Lung (tissue), 12 donors: Measurements from ENCODE around the gene CTRB1. TPM values are rescaled to one million over a fixed set of nuclear protein-coding genes. Genes with fewer than 3 reads are reported as not detected.

Experiments
- ATAC-seq: fragments of 200-7000 bp; cut with Tn5 transposase; one replicate; pipeline ENCODE4 v1.9.1; 2020; ENCODE audit warnings: moderate number of reproducible peaks; ENCODE audit not compliant: insufficient read depth, low FRiP score
- DNase-seq, 3 donors: peaks; one replicate each; pipeline ENCODE4 v3.0.0-alpha.2; 2013 to 2017
- H3K27ac ChIP-seq, 2 donors: one replicate each; pipeline ENCODE4 v1.5.1; 2013; ENCODE audit warnings: mild to moderate bottlenecking in 2 of 2, moderate library complexity in 2 of 2, control low read depth in 1 of 2, inconsistent platforms in 1 of 2, low read depth in 1 of 2, low read length in 1 of 2
- H3K27me3 ChIP-seq, 3 donors: one replicate each; pipeline ENCODE4 v1.5.1; 2013; ENCODE audit warnings: low read length in 2 of 3; ENCODE audit not compliant: control insufficient read depth in 3 of 3, insufficient read depth in 3 of 3
- H3K36me3 ChIP-seq, 4 donors: one replicate each; pipeline ENCODE4 v1.5.1; 2013; ENCODE audit warnings: low read length in 4 of 4, mild to moderate bottlenecking in 1 of 4, moderate library complexity in 1 of 4; ENCODE audit not compliant: control insufficient read depth in 4 of 4, insufficient read depth in 4 of 4
- H3K4me1 ChIP-seq, 5 donors: one replicate each; pipeline ENCODE4 v1.5.1; 2013; ENCODE audit warnings: low read length in 5 of 5, mild to moderate bottlenecking in 2 of 5, moderate library complexity in 1 of 5; ENCODE audit not compliant: control insufficient read depth in 5 of 5, insufficient read depth in 5 of 5
- H3K4me3 ChIP-seq: one replicate; pipeline ENCODE4 v1.5.1; 2013; ENCODE audit warnings: mild to moderate bottlenecking, control low read depth, moderate library complexity
- H3K9ac ChIP-seq, 2 donors: one replicate each; pipeline ENCODE4 v1.5.1; 2013; ENCODE audit warnings: low read length in 2 of 2, control low read depth in 1 of 2; ENCODE audit not compliant: insufficient read depth in 1 of 2
- H3K9me3 ChIP-seq, 4 donors: one replicate each; pipeline ENCODE4 v1.5.1; 2013; ENCODE audit warnings: low read length in 3 of 4, mild to moderate bottlenecking in 1 of 4, moderate library complexity in 1 of 4; ENCODE audit not compliant: control insufficient read depth in 4 of 4, insufficient read depth in 3 of 4
- CTCF ChIP-seq: IDR thresholded peaks from 2 replicates; pipeline ENCODE4 v1.5.1; 2012; ENCODE audit warnings: mild to moderate bottlenecking; ENCODE audit errors: control extremely low read depth, extremely low read depth
- WGBS, 2 donors: extraction: QIAGEN DNeasy Blood & Tissue Kit; methylation state at CpG; one replicate each; pipeline ENCODE4 v1.1.7; 2013; 5-methylcytosine and 5-hydroxymethylcytosine counted together
- polyA plus RNA-seq, 2 donors: library from polyadenylated mRNA; stranded (reverse); fragments of 200-250 nt; gene quantifications; one replicate each; pipeline ENCODE4 v1.2.1, GENCODE V29; 2013
- total RNA-seq, 2 donors: library from RNA; depleted of rRNA in 1 of 2; stranded (reverse); fragments of >200 nt in 1 of 2; gene quantifications; one replicate each; pipeline ENCODE4 v1.2.1, GENCODE V29; 2014 to 2021
- donor health status: control.
- donor health status: control.
- donor health status: Bipolar disorder and iron deficiency.
- donor health status: healthy.
- donor health status: DM: yes; HTN: yes; CAD: no.

Gene CTRB1
- total and polyA plus RNA-seq, 4 donors: 0.33 to 6.5 (median 0.97) TPM; not detected in 1

- Histone ChIP-seq H3K9ac (no peak overlapping the region), H3K4me1 (peaks cover 0 to 5% (median 0%) of the 10 kb centered on the region in 5 donors), H3K9me3 (no peaks in the 10 kb centered on the region), H3K27me3 (peaks cover 0 to 4% (median 0%) of the 10 kb centered on the region in 3 donors), H3K36me3 (no peaks in the 10 kb centered on the region), H3K4me3 (no peak overlapping the region), H3K27ac (no peak overlapping the region)
- WGBS, 2 donors: 36 to 50% methylated on average over 18 of the region's 18 CpGs
- no peak for ATAC-seq
- peak in 2 of 3 donors; percentile 6 to 38 for DNase-seq
- TF ChIP-seq CTCF: no peak
Observed at GRCh38 chr16:75198135-75198600, 20.6 kb upstream of the CTRB1 start.

GRCh38 chr16:75202069-75202590 is 16.7 kb upstream of the CTRB1 start:
- ATAC-seq: no peak
- Histone ChIP-seq H3K4me3 (no peak overlapping the region), H3K36me3 (no peaks in the 10 kb centered on the region), H3K9ac (no peak overlapping the region), H3K4me1 (peaks cover 0 to 5% (median 0%) of the 10 kb centered on the region in 5 donors), H3K9me3 (no peaks in the 10 kb centered on the region), H3K27ac (no peak overlapping the region), H3K27me3 (peaks cover 0 to 4% (median 0%) of the 10 kb centered on the region in 3 donors)
- no peak for TF ChIP-seq CTCF
- DNase-seq: no peak
- WGBS, 2 donors: 94 to 96% methylated on average over 13 of the region's 13 CpGs

GRCh38 chr16:75203096-75203495 is 15.7 kb upstream of the CTRB1 start:
- Histone ChIP-seq H3K9ac (no peak overlapping the region), H3K27ac (no peak overlapping the region), H3K4me1 (peaks cover 0 to 3% (median 0%) of the 10 kb centered on the region in 5 donors), H3K36me3 (no peaks in the 10 kb centered on the region), H3K4me3 (no peak overlapping the region), H3K27me3 (no peaks in the 10 kb centered on the region), H3K9me3 (no peaks in the 10 kb centered on the region)
- DNase-seq (no peak), ATAC-seq (no peak)
- 91 to 96% methylated on average over 12 of the region's 12 CpGs for WGBS, 2 donors
- no peak for TF ChIP-seq CTCF
